ENCODE measurements around the gene DEPP1. TPM values are rescaled to one million over a fixed set of nuclear protein-coding genes. Genes with fewer than 3 reads are reported as not detected.

The DEPP1 gene
- polyA plus RNA-seq, 1 donor from 2014 or later = 4.3 TPM

- H3K9ac ChIP-seq (ENCODE audit: low read length) = no peak overlapping the region
- no peak overlapping the region for H3K4me3 ChIP-seq (ENCODE audit: low read length)
- no peaks in the 10 kb centered on the region for H3F3A ChIP-seq (ENCODE audit: insufficient read depth, low read length, poor library complexity, severe bottlenecking)
- H3K79me2 ChIP-seq (replicated peaks; ENCODE audit: insufficient read depth, low read length) = no peaks in the 10 kb centered on the region
- no peaks in the 10 kb centered on the region for H3K9me2 ChIP-seq (ENCODE audit: insufficient read depth, low read length)
- H3K27ac ChIP-seq (ENCODE audit: low read length) = no peak overlapping the region
- no peak overlapping the region for H3K4me2 ChIP-seq (ENCODE audit: low read length)
- no peak overlapping the region for H2AFZ ChIP-seq (ENCODE audit: low read depth, low read length)
- H3K9me3 ChIP-seq (ENCODE audit: low read length) = no peaks in the 10 kb centered on the region
- TF ChIP-seq EP300 (conservative IDR thresholded peaks at IDR 0.05; ENCODE audit: poor library complexity, severe bottlenecking) (no peak), RAD21 (conservative IDR thresholded peaks at IDR 0.05) (no peak), MXI1 (conservative IDR thresholded peaks at IDR 0.05; ENCODE audit: poor library complexity, severe bottlenecking) (no peak), SMC3 (conservative IDR thresholded peaks at IDR 0.05; ENCODE audit: poor library complexity) (no peak), EZH2 (IDR thresholded peaks at IDR 0.05; ENCODE audit: borderline replicate concordance, insufficient read depth, low read length, poor library complexity, severe bottlenecking) (no peak), POLR2AphosphoS5 (IDR thresholded peaks at IDR 0.05) (no peak), CTCF (IDR thresholded peaks at IDR 0.05; ENCODE audit: poor library complexity, severe bottlenecking) (no peak), TAF1 (IDR thresholded peaks at IDR 0.05; ENCODE audit: low read depth) (no peak)
- TF ChIP-seq, protein P1, sequence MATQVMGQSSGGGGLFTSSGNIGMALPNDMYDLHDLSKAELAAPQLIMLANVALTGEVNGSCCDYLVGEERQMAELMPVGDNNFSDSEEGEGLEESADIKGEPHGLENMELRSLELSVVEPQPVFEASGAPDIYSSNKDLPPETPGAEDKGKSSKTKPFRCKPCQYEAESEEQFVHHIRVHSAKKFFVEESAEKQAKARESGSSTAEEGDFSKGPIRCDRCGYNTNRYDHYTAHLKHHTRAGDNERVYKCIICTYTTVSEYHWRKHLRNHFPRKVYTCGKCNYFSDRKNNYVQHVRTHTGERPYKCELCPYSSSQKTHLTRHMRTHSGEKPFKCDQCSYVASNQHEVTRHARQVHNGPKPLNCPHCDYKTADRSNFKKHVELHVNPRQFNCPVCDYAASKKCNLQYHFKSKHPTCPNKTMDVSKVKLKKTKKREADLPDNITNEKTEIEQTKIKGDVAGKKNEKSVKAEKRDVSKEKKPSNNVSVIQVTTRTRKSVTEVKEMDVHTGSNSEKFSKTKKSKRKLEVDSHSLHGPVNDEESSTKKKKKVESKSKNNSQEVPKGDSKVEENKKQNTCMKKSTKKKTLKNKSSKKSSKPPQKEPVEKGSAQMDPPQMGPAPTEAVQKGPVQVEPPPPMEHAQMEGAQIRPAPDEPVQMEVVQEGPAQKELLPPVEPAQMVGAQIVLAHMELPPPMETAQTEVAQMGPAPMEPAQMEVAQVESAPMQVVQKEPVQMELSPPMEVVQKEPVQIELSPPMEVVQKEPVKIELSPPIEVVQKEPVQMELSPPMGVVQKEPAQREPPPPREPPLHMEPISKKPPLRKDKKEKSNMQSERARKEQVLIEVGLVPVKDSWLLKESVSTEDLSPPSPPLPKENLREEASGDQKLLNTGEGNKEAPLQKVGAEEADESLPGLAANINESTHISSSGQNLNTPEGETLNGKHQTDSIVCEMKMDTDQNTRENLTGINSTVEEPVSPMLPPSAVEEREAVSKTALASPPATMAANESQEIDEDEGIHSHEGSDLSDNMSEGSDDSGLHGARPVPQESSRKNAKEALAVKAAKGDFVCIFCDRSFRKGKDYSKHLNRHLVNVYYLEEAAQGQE (IDR thresholded peaks at IDR 0.05; ENCODE audit: borderline replicate concordance) = no peak
- H3K36me3 ChIP-seq (ENCODE audit: insufficient read depth, low read length) = no peaks in the 10 kb centered on the region
- H4K20me1 ChIP-seq (ENCODE audit: insufficient read depth) = no peaks in the 10 kb centered on the region
- H3K27me3 ChIP-seq (ENCODE audit: insufficient read depth, low read depth, low read length) = no peaks in the 10 kb centered on the region
These were observed 28.7 kb downstream of the DEPP1 start for GRCh38 chr10:44949915-44950314.

DNA sequence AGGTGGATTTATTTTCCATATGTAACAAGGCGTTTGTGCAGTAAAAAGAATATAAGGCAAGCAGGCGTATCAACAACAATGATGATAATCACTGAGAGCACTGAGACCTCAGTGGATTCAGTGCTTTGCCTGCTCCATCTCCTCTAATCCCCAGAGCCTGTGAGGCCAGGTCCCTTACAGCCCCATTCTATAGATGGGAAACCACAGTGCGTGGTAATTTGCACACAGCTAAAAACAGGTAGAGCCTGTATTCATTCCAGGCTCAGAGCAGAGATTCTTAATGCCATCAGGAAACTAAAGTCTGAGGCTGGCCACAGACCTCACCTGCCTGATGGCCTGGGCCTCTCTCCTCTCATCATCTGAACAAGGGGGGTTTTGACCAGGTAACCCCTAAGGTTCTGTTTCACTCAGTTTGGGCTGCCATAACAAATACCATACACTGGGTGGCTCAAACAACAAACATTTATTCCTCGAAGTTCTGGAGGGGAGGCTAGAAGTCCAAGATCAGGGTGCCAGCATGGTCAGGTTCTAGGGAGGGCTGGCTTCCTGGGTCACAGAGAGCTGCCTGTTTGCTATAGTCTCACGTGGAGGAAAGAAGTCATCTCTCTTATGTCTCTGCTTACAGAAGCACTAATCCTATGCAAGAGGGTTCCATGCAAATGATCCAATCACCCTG lies 29.3 kb downstream of the DEPP1 start:
- Histone ChIP-seq H3K27ac (ENCODE audit: low read length) (no peak overlapping the region), H3K9ac (ENCODE audit: low read length) (no peak overlapping the region), H3K4me3 (ENCODE audit: low read length) (no peak overlapping the region), H4K20me1 (ENCODE audit: insufficient read depth) (no peaks in the 10 kb centered on the region), H3F3A (ENCODE audit: insufficient read depth, low read length, poor library complexity, severe bottlenecking) (no peaks in the 10 kb centered on the region), H3K9me3 (ENCODE audit: low read length) (no peaks in the 10 kb centered on the region), H3K4me2 (ENCODE audit: low read length) (no peak overlapping the region), H3K27me3 (ENCODE audit: insufficient read depth, low read depth, low read length) (no peaks in the 10 kb centered on the region), H3K36me3 (ENCODE audit: insufficient read depth, low read length) (no peaks in the 10 kb centered on the region), H3K9me2 (ENCODE audit: insufficient read depth, low read length) (no peaks in the 10 kb centered on the region), H2AFZ (ENCODE audit: low read depth, low read length) (no peak overlapping the region), H3K79me2 (replicated peaks; ENCODE audit: insufficient read depth, low read length) (no peaks in the 10 kb centered on the region)
- no peak for TF ChIP-seq CTCF (IDR thresholded peaks at IDR 0.05; ENCODE audit: poor library complexity, severe bottlenecking)
- TF ChIP-seq POLR2AphosphoS5 (IDR thresholded peaks at IDR 0.05) = no peak
- TF ChIP-seq TAF1 (IDR thresholded peaks at IDR 0.05; ENCODE audit: low read depth) = no peak
- no peak for TF ChIP-seq EZH2 (IDR thresholded peaks at IDR 0.05; ENCODE audit: borderline replicate concordance, insufficient read depth, low read length, poor library complexity, severe bottlenecking)
- no peak for TF ChIP-seq RAD21 (conservative IDR thresholded peaks at IDR 0.05)
- TF ChIP-seq SMC3 (conservative IDR thresholded peaks at IDR 0.05; ENCODE audit: poor library complexity) = no peak
- TF ChIP-seq, protein P1 (IDR thresholded peaks at IDR 0.05; ENCODE audit: borderline replicate concordance) = no peak
